Stimulated activated CD8-positive, alpha-beta memory T cell treated with anti-CD3 and anti-CD28 coated beads, Interleukin-4, amount 100 ng/mL, for 4 hours (primary cell): ENCODE measurements around the gene CCDC188.

Source experiments
- DNase-seq, 2 donors: peaks; one replicate each; pipeline ENCODE4 v3.0.0-alpha.2; 2020; ENCODE audit warnings: low read depth in 2 of 2, low spot score in 1 of 2

CCDC188 gene

GRCh38 chr22:20108757-20109230 lies 42.1 kb downstream of the CCDC188 start:
- no peak for DNase-seq

DNA sequence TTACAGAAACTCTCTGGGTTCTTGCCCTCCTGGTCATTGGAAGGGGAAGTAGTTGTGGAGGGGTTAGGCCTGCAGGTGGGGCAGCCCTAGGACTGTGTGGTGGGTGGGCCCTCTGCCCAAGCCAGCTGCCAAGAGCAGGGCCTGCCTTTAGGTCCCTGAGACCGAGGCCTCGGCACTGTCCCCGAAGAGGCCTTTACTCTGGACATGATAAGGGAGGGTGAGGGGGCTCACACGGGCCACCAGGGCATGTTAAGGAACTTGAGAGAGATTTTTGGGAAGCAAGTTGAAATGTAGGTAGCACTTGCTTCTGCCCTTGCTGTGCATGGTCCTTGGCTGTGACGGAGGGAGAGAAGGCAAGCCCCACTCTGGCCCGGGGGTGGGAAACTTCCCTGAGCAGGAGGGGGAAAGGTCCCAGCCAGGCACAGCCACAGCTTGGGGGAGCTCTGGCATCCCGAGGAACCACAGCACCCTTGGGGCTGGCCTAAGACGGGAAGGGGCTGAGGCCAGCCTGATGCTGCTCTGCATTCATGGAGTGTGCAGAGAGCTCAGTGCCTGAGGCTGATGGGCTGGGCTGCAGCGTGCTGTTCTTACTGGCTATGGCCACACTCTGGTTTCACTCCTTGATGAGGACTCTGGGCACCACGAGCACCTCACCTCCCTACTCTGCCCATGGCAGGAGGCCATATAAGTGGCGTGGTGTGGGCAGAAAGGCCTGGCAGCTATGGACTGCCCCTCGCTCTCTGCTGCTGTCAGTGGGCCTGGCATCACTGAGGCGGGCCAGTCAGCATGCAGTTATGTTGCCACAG lies 42.7 kb downstream of the CCDC188 start:
- no peak for DNase-seq

GRCh38 chr22:20107471-20107901 lies 43.4 kb downstream of the CCDC188 start:
- DNase-seq: no peak

DNA sequence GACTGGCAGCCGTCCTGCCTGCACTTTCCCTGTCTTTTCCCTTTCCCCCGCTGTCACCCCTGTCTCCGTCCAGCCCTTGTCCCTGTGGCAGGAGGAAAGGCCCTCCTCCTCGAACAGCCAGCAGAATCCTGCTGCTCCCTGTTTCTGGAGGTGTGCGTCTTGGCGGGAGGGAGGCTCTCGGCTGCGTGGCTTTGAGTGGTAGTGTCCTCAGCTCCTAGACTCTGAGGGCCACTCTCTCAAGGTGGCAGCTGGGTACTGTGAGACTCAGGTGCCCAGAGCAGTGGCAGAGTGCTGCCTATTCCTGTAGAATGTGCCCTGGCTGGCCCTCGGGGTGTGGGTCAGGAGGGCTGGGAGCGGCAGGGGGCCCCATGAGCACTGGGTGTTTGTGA lies 44.0 kb downstream of the CCDC188 start:
- DNase-seq: no peak

DNA sequence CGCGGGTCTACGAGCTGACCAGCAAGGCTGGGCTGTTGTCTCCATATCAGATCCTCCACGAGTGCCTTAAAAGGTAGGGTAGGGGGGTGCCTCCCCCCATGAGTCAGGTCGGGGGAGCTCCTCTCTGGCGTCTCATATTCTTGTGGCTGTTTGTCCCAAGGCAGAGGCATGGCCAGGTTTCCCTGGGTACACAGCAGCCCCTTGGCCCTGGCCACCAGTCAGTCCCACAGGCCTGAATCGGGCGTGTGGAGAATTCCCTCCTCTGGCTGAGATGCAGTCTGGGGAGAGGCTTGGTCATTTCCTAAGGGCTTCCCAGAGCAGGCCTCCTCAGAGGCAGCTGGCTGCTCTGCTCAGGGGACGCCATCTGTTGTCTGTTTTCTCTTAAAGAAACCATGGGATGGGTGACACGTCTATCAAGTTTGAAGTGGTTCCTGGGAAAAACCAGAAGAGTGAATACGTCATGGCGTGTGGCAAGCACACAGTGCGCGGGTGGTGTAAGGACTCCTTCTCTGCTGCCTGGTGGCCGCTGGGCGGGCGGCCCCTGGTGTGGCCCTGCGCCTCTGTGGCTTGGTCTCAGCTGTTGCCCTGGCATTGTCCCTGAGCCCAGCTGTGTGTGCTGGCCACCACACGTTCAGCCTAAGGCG lies 44.5 kb downstream of the CCDC188 start:
- DNase-seq: no peak

GRCh38 chr22:20105456-20106204 lies 45.2 kb downstream of the CCDC188 start:
- DNase-seq: no peak

DNA sequence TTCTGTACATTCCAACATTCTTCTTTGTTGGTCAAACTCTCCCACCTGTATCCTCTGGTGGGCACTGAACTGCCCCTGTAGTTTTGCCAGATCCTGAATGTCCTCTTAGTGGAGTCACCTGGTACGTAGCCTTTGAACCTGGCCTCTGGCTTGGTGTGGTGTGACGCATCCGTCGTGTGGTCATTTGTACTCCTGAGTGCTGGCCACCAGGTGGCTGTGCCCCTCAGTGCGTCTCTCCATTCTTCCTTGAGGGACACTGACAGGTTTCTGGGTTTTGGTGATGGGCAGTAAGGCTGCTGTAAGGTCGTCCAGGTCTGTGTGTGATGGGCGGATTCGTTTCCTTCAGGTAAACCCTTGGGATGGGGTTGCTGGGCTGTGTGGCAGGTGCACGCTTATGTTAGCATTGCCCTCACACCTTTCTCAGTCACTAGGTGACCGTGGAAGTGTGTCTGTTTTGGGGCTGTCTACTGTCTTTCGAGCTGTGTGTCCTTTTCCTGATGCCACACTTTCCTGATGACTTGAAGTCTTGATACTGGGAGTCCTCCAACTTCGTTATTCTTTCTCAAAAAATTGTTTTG lies 48.6 kb downstream of the CCDC188 start:
- no peak for DNase-seq

- DNase-seq: no peak
Measured at GRCh38 chr22:20101638-20102037, 49.2 kb downstream of the CCDC188 start.

- no peak for DNase-seq
Measured at GRCh38 chr22:20099099-20099711, 51.6 kb downstream of the CCDC188 start.
